GM12874 (cell line): Measurements from ENCODE around the gene PITPNC1.

Experiments
- CTCF ChIP-seq: IDR thresholded peaks from 2 replicates; pipeline ENCODE4 v1.5.1; 2011; ENCODE audit warnings: low read depth, mild to moderate bottlenecking, control low read depth, low read length, moderate library complexity; ENCODE audit not compliant: insufficient read depth

The PITPNC1 gene

GRCh38 chr17:67487506-67487905 is 110.4 kb downstream of the PITPNC1 start:
- no peak for TF ChIP-seq CTCF

- TF ChIP-seq CTCF, result no peak
These were observed 111.1 kb downstream of the PITPNC1 start for GRCh38 chr17:67488161-67488560.

GRCh38 chr17:67488768-67489167 is 111.7 kb downstream of the PITPNC1 start:
- no peak for TF ChIP-seq CTCF

GRCh38 chr17:67489273-67489672 is 112.2 kb downstream of the PITPNC1 start:
- TF ChIP-seq CTCF, result no peak

- TF ChIP-seq CTCF, result no peak
These were observed 113.4 kb downstream of the PITPNC1 start for GRCh38 chr17:67490471-67490870.

- no peak for TF ChIP-seq CTCF
These were observed 114.1 kb downstream of the PITPNC1 start for GRCh38 chr17:67491009-67491680.

- no peak for TF ChIP-seq CTCF
These were observed 114.6 kb downstream of the PITPNC1 start for GRCh38 chr17:67491681-67492024.

- TF ChIP-seq CTCF, result no peak
These were observed 115.2 kb downstream of the PITPNC1 start for GRCh38 chr17:67492251-67492740.
